Testis (tissue), 3 donors: ENCODE results near the gene CLCN7. TPM values are rescaled to one million over a fixed set of nuclear protein-coding genes. Genes with fewer than 3 reads are reported as not detected.

Experiments
- DNase-seq: peaks from one replicate; pipeline ENCODE4 v3.0.0-alpha.2; 2019
- H3K27ac ChIP-seq, 2 donors: fragments of 200-600 bp; sonication (generic); one replicate each; pipeline ENCODE4 v1.5.1; 2019
- H3K27me3 ChIP-seq: fragments of 200-600 bp; sonication (generic); one replicate; pipeline ENCODE4 v1.5.1; 2019
- H3K36me3 ChIP-seq: fragments of 200-600 bp; sonication (generic); one replicate; pipeline ENCODE4 v1.5.1; 2017; ENCODE audit warnings: low read depth; ENCODE audit errors: missing control alignments
- H3K4me1 ChIP-seq: fragments of 200-600 bp; sonication (generic); one replicate; pipeline ENCODE4 v1.5.1; 2019
- H3K4me3 ChIP-seq, 2 donors: fragments of 200-600 bp; sonication (generic); one replicate each; pipeline ENCODE4 v1.5.1; 2017 to 2019
- H3K9me3 ChIP-seq: fragments of 200-600 bp; sonication (generic); one replicate; pipeline ENCODE4 v1.5.1; 2017
- CTCF ChIP-seq, 3 experiments: fragments of 450-650 bp in 2 of 3; fragments of 200-600 bp in 1 of 3; sonication (generic) in 1 of 3; IDR thresholded peaks; one replicate each; pipeline ENCODE4 v1.5.1; 2016 to 2019; ENCODE audit warnings: antibody characterized with exemption in 3 of 3, mild to moderate bottlenecking in 2 of 3, moderate library complexity in 1 of 3
- POLR2A ChIP-seq: fragments of 450-650 bp; IDR thresholded peaks from one replicate; pipeline ENCODE4 v1.6.1; 2017; ENCODE audit warnings: antibody characterized with exemption, mild to moderate bottlenecking, moderate library complexity
- WGBS, 2 donors: methylation state at CpG; one replicate each; pipeline ENCODE4 v1.1.5; 2018; 5-methylcytosine and 5-hydroxymethylcytosine counted together
- intact Hi-C: fragments of 100-400 bp; cut with DNase I; formaldehyde crosslinking; loops from one replicate; pipeline ENCODE4 v1.15.1; 2023; ENCODE audit warnings: low total_unique reads
- polyA plus RNA-seq: library from polyadenylated mRNA; stranded (reverse); fragments of 350-450 nt; fragmentation: Illumina TruSeq; extraction: RNeasy Lipid Tissue Mini Kit (QIAGEN cat#74804); gene quantifications from one replicate; pipeline ENCODE4 v1.2.3, GENCODE V29; 2014; ENCODE audit warnings: low read depth, low replicate concordance; ENCODE audit not compliant: insufficient read depth
- total RNA-seq, 2 donors: library from RNA; depleted of rRNA; stranded (reverse); fragments of >200 nt; gene quantifications; one replicate each; pipeline ENCODE4 v1.2.3, GENCODE V29; 2016

CLCN7 gene
- total and polyA plus RNA-seq, 3 donors from 2014 or later: 79.6 to 160 (median 152) TPM

GRCh38 chr16:1449201-1449788 is 25.5 kb downstream of the CLCN7 start:
- H3K36me3 ChIP-seq: no peaks in the 10 kb centered on the region
- WGBS, 2 donors: 93 to 98% methylated on average over 23 to 25 of the region's 25 CpGs
- intact Hi-C loops: no loop called here

GRCh38 chr16:1448536-1449116 is 26.2 kb downstream of the CLCN7 start:
- DNase-seq: no peak
- H3K4me1 ChIP-seq: no peaks in the 10 kb centered on the region
- TF ChIP-seq POLR2A (no peak), CTCF (IDR thresholded peaks at IDR 0.05) (no peak)
- no peaks in the 10 kb centered on the region for H3K36me3 ChIP-seq
- no peak overlapping the region for H3K4me3 ChIP-seq
- 97% methylated on average over 30 of the region's 30 CpGs; no CpG with 5 or more reads in 1 of the 2 donors for WGBS, 2 donors
- no peaks in the 10 kb centered on the region for H3K9me3 ChIP-seq
- H3K27me3 ChIP-seq: no peaks in the 10 kb centered on the region
- H3K27ac ChIP-seq: no peak overlapping the region
- intact Hi-C loops: no loop called here

More at GRCh38 chr16:1449201-1449788, 25.5 kb downstream of the CLCN7 start:
- TF ChIP-seq POLR2A (no peak), CTCF (IDR thresholded peaks at IDR 0.05) (no peak)
- H3K4me3 ChIP-seq: no peak overlapping the region
- DNase-seq: no peak
- no peaks in the 10 kb centered on the region for H3K9me3 ChIP-seq
- H3K27me3 ChIP-seq: no peaks in the 10 kb centered on the region
- H3K4me1 ChIP-seq: no peaks in the 10 kb centered on the region
- H3K27ac ChIP-seq: no peak overlapping the region

GRCh38 chr16:1447965-1448364 is 26.9 kb downstream of the CLCN7 start:
- DNase-seq: no peak
- H3K27me3 ChIP-seq: no peaks in the 10 kb centered on the region
- no peaks in the 10 kb centered on the region for H3K36me3 ChIP-seq
- 71 to 92% methylated on average over 1 to 9 of the region's 11 CpGs for WGBS, 2 donors
- no peaks in the 10 kb centered on the region for H3K9me3 ChIP-seq
- no peaks in the 10 kb centered on the region for H3K4me1 ChIP-seq
- no peak overlapping the region for H3K4me3 ChIP-seq
- no peak for TF ChIP-seq CTCF (IDR thresholded peaks at IDR 0.05)
- TF ChIP-seq POLR2A: no peak
- no peak overlapping the region for H3K27ac ChIP-seq
- intact Hi-C loops: no loop called here

- 91 to 92% methylated on average over 26 to 40 of the region's 41 CpGs for WGBS, 2 donors
- no peak overlapping the region for H3K27ac ChIP-seq
- TF ChIP-seq CTCF (IDR thresholded peaks at IDR 0.05) (no peak), POLR2A (no peak)
- no peaks in the 10 kb centered on the region for H3K4me1 ChIP-seq
- no peaks in the 10 kb centered on the region for H3K27me3 ChIP-seq
- H3K9me3 ChIP-seq: no peaks in the 10 kb centered on the region
- no peak for DNase-seq
- H3K36me3 ChIP-seq: no peaks in the 10 kb centered on the region
- H3K4me3 ChIP-seq: no peak overlapping the region
- intact Hi-C loops: no loop called here
Observed at GRCh38 chr16:1446296-1447080, 28.3 kb downstream of the CLCN7 start.
